GM12873 (cell line): Measurements from ENCODE around the gene MIDN.

Experiments
- TF ChIP-seq, protein P1 (sequence below): IDR thresholded peaks from 2 replicates; pipeline ENCODE4 v1.5.1; 2012; ENCODE audit warnings: low read depth, mild to moderate bottlenecking, moderate library complexity, low read length, control low read depth; ENCODE audit not compliant: insufficient read depth; ENCODE audit errors: missing control alignments

The MIDN gene

DNA sequence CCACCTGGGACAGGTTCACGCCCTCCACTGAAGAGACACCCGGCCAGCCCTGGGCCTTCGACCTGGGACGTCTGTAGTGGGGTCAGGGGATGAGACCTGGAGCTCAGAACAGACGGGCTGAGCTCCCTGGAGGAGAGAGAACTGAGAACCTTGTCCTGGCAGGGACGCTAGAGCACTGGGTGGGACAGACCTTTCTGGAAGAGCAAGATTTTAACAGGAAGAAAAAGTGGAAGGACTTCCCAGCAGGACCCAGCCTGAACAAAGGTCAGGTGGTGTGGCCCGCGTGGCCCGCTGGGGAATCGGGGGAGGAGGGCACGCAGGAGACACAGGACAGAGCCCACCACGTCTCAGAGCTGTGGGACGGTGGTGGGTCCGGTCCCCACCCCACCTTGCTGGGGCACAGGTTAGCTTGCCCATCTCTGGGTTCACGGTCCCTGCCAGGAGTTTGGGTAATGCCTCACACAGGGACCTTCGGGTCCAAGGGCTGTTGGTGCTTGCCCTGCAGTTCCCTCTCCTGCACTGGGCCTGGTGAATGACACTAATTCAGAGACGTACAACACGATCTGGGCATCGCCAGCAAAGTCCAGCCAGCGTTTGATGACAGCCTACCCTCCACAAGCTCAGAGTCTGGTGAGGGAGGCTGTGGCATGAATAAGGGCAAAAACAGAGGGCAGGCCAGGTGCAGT is 36.1 kb downstream of the MIDN start:
- TF ChIP-seq, protein P1, sequence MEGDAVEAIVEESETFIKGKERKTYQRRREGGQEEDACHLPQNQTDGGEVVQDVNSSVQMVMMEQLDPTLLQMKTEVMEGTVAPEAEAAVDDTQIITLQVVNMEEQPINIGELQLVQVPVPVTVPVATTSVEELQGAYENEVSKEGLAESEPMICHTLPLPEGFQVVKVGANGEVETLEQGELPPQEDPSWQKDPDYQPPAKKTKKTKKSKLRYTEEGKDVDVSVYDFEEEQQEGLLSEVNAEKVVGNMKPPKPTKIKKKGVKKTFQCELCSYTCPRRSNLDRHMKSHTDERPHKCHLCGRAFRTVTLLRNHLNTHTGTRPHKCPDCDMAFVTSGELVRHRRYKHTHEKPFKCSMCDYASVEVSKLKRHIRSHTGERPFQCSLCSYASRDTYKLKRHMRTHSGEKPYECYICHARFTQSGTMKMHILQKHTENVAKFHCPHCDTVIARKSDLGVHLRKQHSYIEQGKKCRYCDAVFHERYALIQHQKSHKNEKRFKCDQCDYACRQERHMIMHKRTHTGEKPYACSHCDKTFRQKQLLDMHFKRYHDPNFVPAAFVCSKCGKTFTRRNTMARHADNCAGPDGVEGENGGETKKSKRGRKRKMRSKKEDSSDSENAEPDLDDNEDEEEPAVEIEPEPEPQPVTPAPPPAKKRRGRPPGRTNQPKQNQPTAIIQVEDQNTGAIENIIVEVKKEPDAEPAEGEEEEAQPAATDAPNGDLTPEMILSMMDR: no peak

DNA sequence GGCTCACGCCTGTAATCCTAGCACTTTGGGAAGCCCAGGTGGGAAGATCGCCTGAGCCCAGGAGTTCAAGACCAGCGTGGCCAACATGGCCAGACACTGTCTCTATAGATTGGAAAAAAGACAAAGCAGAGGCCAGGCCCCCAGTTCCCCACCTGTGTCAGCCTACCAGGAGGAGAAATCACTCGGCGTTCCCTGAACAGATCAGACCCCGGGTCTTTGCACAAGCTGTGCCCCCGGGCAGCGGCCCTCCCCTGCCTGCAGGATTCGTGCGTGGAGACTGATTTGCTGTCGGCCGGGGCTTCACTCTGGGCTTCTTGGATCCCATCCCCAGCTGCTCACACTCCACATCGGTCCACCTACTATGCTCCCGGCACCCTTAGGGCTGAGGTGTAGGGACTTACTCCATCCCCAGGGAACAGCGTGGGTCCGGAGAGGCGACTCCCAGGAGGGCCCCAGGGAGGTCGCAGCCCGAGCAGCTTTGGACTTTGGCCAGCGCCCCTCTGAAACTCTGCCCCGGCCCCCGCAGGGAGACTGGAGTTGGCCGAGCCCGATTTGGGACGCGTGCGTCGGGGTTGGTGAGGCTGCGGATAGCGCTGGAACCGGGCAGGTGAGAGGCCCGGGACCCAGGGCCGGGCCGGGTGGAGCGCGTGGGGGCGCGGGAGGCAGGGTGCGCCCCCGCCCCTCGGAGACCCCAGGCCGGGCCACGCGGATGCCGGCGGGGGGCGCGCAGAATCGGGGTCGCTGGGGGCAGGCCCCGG is 36.8 kb downstream of the MIDN start:
- TF ChIP-seq, protein P1: no peak

DNA sequence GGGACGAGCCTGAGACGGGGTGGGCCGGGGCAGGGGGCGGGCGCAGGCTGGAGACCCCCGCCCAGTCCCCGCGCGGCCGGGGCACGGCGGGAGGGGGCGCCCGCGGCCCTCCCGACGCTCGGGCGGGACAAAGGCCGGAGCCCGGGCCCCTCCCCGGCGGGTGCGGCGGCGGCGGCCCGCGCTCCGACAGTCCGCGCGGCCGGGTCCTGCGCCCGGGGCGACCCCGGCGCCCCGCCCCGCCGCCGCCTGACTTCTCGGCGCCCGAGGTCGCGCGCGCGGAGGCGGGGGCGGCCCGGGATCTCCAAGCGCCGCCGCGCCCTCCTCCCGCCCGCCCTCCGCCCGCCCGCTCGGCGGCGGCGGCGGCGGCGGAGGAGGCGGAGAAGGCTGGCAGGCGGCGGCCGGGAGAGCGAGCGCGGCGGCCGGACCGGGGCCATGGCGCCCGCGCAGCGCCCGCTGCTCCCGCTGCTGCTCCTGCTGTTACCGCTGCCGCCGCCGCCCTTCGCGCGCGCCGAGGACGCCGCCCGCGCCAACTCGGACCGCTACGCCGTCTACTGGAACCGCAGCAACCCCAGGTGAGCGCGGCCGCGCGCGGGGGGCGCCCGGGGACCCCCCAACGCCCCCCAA is 37.5 kb downstream of the MIDN start, which contains the start of gene EFNA2:
Gene EFNA2, plus strand, starts transcription at position 137 of the 624 bp plus-strand sequence. Its CDS starts 296 bp downstream, at position 433.
- TF ChIP-seq, protein P1: no peak

DNA sequence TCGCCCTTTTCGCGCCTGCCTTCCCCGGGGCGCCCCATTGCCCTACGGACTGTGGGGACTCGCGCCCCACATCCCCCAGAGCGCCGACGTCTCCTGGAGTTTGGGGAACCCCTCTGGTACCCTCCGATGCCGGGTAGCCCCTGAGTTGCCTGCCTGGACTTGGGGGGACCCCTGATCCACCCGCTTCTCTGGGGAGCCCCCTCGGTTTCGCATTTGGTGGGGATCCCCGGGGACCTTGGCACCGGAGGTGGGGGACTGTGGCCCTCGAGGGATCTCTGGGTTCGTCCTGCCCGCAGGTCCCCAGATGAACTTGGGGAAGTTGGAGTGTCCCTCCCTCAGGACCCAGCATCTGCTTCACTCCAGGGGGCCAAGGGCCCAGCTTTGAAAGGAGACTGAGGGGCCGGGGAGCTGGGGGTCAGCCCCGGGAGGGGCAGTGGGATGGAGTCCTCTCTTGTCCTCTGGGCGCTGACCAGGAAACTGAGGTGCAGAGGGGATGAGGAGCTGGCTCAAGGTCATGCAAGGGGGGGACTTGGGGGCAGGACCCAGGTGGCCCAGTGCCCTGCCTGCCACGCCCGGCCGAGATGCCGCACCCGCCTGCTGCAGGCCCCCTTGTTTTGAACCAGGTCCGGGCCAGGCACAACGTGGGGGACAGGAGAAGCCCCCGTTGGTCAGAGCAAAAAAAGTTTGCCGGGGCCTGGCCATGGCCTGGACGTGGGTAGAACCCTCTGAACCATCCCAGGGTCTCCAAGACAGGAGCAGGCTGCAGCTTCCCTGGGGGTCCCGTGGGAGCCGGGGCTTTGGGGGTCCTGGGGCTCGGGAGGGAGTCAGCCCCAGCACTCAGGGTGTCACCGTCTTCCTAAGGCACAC is 38.3 kb downstream of the MIDN start:
- TF ChIP-seq, protein P1: no peak

DNA sequence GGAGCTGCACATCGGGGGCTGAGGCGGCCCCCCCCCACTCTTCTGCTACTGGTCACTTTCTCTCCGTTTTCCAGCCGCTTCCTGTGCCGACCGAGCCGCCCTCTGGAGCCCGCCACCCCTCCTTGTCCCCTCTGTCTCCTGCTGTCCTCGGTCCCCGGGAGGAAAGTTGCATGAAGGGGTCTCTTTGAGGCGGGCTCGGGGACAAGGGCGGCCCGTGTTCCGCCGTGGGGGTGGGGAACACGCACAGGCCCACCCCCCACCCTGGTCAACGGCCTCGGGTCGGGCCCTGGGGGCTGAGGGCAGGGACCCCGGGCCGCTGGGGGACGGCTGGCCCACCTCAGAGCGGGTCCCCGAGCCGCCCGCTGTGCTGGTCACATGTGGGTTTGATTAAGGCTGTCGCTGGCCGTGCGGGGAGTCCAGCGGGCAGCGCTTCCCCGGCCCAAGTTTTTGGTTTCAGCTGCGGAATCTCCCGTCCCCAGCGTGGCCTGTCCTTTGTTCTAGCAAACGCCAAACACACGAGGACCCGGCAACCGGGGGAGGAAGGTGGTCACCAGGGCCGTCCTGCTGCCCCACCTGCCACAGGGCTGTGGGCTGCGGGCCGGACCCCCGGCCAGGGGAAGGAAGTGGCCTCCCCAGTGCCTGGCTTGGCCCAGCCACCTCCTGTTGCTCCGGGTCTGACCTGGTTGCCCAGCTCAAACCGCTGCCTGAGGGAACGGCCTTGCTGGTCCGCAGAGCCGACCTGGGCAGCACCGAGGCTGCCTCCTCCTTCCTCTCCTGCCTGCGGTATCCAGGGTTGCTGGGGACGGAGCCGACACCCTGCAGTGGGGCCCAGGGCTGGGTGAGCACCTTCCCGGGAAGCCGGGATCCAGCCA is 39.2 kb downstream of the MIDN start:
- TF ChIP-seq, protein P1: no peak

DNA sequence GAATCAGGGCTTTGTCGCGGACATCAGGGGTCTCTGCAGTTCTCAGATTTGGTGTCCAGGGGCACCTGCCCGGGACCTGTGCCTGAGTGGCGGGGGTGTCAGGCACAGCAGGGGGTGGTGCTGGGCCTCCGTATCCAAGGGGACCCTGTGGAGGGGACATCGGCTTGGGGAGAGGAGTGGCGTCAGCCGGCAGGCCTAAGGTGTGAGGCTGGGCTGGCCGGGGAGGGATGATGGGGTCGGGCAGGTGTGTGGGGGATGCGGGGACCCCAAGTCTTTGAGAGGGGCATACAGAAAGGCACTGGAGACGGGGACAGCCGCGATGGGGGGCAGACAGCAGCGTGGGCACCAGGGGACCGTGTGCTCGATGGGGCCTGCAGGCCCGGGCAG is 39.8 kb downstream of the MIDN start:
- TF ChIP-seq, protein P1: no peak
